Neural crest cell (in vitro differentiated cells): Measurements from ENCODE around the gene GABRG3. TPM values are rescaled to one million over a fixed set of nuclear protein-coding genes. Genes with fewer than 3 reads are reported as not detected.

ENCODE experiments used
- DNase-seq: peaks from one replicate; pipeline ENCODE4 v3.0.0; 2021; ENCODE audit warnings: low read depth, mixed read lengths, low spot score
- H3K27ac Mint-ChIP-seq: one replicate; pipeline ENCODE4 v1.8.0; 2021; ENCODE audit warnings: mild to moderate bottlenecking, mixed read lengths; ENCODE audit not compliant: unreplicated experiment
- H3K27me3 Mint-ChIP-seq: 2 replicates; pipeline ENCODE4 v1.8.0; 2021; ENCODE audit warnings: low read depth, mild to moderate bottlenecking, mixed read lengths
- H3K36me3 Mint-ChIP-seq: 2 replicates; pipeline ENCODE4 v1.8.0; 2021; ENCODE audit warnings: low read depth, mild to moderate bottlenecking, mixed read lengths
- H3K4me1 Mint-ChIP-seq: 2 replicates; pipeline ENCODE4 v1.8.0; 2021; ENCODE audit warnings: mixed read lengths
- H3K4me3 Mint-ChIP-seq: one replicate; pipeline ENCODE4 v1.8.0; 2021; ENCODE audit warnings: mild to moderate bottlenecking, mixed read lengths
- H3K9me3 Mint-ChIP-seq: 2 replicates; pipeline ENCODE4 v1.8.0; 2021; ENCODE audit warnings: mixed read lengths
- total RNA-seq: library from RNA; stranded (reverse); gene quantifications from 2 replicates; pipeline ENCODE4 v1.2.1, GENCODE V29; 2021
- TF ChIP-seq, protein P1 (sequence below): fragments of 200-600 bp; sonication (generic); conservative IDR thresholded peaks from 2 replicates; pipeline ENCODE4 v1.5.0; 2021; ENCODE audit warnings: antibody characterized with exemption, mild to moderate bottlenecking

Gene GABRG3
- total RNA-seq, 1 donor from 2014 or later = 4.5 TPM

DNA sequence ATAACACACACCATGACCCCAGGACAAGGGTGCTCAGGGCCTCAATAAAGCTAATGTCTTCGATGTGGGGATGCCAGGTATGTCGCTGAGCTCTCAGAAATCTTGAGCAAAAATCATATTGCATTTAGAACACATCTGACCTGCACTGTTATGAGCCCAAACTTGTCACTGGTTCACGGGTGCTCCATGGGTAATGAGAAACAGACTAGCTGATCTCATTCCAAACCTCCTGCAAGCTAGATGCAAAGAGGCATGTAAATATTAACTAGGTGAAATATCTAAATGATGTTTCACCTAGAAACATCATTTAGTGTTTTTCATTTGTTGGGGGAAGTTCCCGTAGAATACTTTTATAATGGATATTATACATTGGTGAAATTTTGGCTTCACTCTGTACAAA, 578.8 kb downstream of the GABRG3 start:
- DNase-seq = no peak
- Mint-ChIP-seq H3K4me3 (no peak overlapping the region), H3K27ac (no peak overlapping the region), H3K9me3 (no peaks in the 10 kb centered on the region), H3K4me1 (peaks cover 3% of the 10 kb centered on the region), H3K36me3 (no peaks in the 10 kb centered on the region), H3K27me3 (no peaks in the 10 kb centered on the region)
- TF ChIP-seq, protein P1, sequence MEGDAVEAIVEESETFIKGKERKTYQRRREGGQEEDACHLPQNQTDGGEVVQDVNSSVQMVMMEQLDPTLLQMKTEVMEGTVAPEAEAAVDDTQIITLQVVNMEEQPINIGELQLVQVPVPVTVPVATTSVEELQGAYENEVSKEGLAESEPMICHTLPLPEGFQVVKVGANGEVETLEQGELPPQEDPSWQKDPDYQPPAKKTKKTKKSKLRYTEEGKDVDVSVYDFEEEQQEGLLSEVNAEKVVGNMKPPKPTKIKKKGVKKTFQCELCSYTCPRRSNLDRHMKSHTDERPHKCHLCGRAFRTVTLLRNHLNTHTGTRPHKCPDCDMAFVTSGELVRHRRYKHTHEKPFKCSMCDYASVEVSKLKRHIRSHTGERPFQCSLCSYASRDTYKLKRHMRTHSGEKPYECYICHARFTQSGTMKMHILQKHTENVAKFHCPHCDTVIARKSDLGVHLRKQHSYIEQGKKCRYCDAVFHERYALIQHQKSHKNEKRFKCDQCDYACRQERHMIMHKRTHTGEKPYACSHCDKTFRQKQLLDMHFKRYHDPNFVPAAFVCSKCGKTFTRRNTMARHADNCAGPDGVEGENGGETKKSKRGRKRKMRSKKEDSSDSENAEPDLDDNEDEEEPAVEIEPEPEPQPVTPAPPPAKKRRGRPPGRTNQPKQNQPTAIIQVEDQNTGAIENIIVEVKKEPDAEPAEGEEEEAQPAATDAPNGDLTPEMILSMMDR = no peak

DNA sequence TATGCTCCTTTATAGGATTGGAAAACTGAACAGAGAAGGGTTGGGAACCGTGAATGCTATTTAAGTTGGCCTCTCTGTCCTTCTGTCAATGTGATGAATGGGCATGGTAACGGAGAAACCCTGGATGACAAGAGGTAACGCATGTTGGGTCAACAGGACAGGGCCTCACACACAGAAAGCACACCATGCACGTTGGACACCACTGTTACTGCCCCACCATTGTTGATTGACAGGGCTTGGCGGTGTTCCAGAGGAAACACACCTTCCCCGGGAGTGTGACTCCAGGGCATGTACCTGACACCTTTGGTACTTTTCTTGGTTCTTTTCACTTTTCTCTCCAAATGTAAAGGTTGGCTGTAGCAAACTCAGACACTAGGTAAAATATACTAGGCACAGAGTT, 579.7 kb downstream of the GABRG3 start:
- Mint-ChIP-seq H3K4me3 (no peak overlapping the region), H3K27me3 (no peaks in the 10 kb centered on the region), H3K36me3 (no peaks in the 10 kb centered on the region), H3K27ac (no peak overlapping the region), H3K4me1 (peaks cover 3% of the 10 kb centered on the region), H3K9me3 (no peaks in the 10 kb centered on the region)
- TF ChIP-seq, protein P1 = no peak
- no peak for DNase-seq

DNA sequence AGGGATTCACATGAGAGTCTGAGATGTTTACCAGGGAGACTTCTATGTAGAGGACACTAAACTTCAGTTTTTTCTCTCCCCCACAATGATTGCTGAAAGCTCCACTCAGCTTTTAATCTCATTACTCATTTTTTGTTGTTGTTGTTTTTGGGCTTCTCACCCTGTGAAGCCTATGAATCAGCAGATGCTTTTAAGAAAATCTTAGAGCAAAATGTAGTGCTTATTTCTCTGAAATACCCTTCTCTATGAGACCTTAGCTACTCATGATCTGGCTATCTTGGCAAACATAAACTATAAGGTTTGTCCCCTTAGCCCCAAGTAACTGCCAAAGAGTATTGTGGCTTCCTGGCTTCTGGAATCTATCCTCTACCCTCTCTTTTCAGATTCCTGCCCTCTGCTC, 590.8 kb downstream of the GABRG3 start:
- TF ChIP-seq, protein P1 = no peak
- Mint-ChIP-seq H3K4me1 (no peaks in the 10 kb centered on the region), H3K36me3 (peaks cover 4% of the 10 kb centered on the region), H3K27ac (no peak overlapping the region), H3K9me3 (peaks cover 5% of the 10 kb centered on the region), H3K27me3 (no peaks in the 10 kb centered on the region), H3K4me3 (no peak overlapping the region)
- DNase-seq = no peak

DNA sequence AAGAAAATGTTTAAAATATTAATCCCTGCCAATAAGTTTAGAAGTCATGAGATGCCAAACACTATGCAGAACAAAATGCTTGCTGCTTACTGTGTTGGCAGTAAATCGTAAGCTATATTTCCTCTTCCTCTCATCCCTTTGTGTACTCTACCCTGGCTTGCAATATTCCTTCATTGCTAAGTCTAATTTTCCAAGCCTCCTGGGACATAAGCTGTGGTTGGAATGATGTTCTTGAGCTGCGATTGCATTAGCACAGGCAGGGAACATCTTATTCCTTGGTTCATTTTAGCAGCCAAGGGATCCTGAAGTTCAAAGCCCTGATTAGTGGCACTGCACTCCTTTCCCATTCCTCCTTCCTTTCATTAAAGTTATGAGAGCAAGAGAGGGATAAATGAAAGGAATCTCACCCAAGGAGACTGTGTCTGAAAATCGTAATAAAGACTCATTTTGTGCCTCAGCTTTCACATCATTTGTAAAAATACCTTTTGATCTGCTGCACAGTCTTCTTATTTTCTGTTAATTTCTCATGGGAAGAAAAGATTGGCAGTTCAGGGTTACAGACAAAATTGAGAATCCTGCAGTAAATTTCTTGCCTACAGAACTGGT, 592.9 kb downstream of the GABRG3 start:
- Mint-ChIP-seq H3K27me3 (no peaks in the 10 kb centered on the region), H3K27ac (no peak overlapping the region), H3K9me3 (peaks cover 5% of the 10 kb centered on the region), H3K36me3 (peaks cover 4% of the 10 kb centered on the region), H3K4me3 (no peak overlapping the region), H3K4me1 (no peaks in the 10 kb centered on the region)
- TF ChIP-seq, protein P1 = no peak
- no peak for DNase-seq

DNA sequence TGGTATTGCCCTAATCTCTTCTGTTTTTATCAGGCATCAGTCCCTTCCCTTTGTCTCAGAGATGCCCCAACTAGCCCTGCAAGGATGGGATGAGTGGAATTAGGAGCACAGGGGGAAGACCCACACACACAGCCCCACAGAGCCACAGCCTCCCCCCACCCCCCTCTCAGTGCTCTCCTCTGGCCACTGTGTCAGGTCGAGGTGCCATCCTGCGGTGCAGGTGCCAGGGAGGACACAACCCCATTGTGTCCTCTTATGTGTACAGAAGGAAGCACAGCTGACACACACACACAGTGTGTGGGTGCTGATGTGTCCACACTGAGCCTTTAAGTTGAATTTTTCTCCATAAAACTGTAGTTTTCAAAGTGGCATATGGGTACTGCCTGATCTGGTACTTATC, 593.7 kb downstream of the GABRG3 start:
- Mint-ChIP-seq H3K4me3 (no peak overlapping the region), H3K36me3 (peaks cover 1% of the 10 kb centered on the region), H3K27ac (no peak overlapping the region), H3K27me3 (no peaks in the 10 kb centered on the region), H3K9me3 (peaks cover 5% of the 10 kb centered on the region), H3K4me1 (no peaks in the 10 kb centered on the region)
- TF ChIP-seq, protein P1 = no peak
- no peak for DNase-seq
